Effector CD4-positive, alpha-beta T cell (primary cell): ENCODE results near the gene UBXN4.
"Not testable (repeated sequence)": the region's sequence is repeated elsewhere in the genome, so short reads cannot be mapped to it uniquely, and the experiment has no call there.

Experiments used
- DNase-seq: peaks from one replicate; pipeline ENCODE4 v3.0.0-alpha.2; 2020

Gene UBXN4

GRCh38 chr2:135768863-135769262 is 27.2 kb downstream of the UBXN4 start:
- no peak for DNase-seq

GRCh38 chr2:135773319-135773718 is 31.7 kb downstream of the UBXN4 start:
- no peak for DNase-seq

- DNase-seq, result no peak
Observed at GRCh38 chr2:135773917-135774316, 32.3 kb downstream of the UBXN4 start.

- no peak for DNase-seq
Observed at GRCh38 chr2:135775420-135775819, 33.8 kb downstream of the UBXN4 start.

GRCh38 chr2:135776367-135776766 is 34.7 kb downstream of the UBXN4 start:
- no peak for DNase-seq

GRCh38 chr2:135782231-135782630 is 40.6 kb downstream of the UBXN4 start:
- DNase-seq, result no peak

- no peak for DNase-seq
Observed at GRCh38 chr2:135783439-135783838, 41.8 kb downstream of the UBXN4 start.

- no peak for DNase-seq
Observed at GRCh38 chr2:135785032-135785431, 43.4 kb downstream of the UBXN4 start.

- no peak for DNase-seq
Observed at GRCh38 chr2:135786823-135787222, 45.2 kb downstream of the UBXN4 start.

- DNase-seq, result no peak
Observed at GRCh38 chr2:135790423-135790822, 48.8 kb downstream of the UBXN4 start.

GRCh38 chr2:135791418-135792190 is 49.9 kb downstream of the UBXN4 start:
- DNase-seq, result no peak

- no peak for DNase-seq
Observed at GRCh38 chr2:135792401-135793150, 50.9 kb downstream of the UBXN4 start.

- DNase-seq, result not testable (repeated sequence)
Observed at GRCh38 chr2:135795641-135796040, 54.0 kb downstream of the UBXN4 start.

GRCh38 chr2:135796606-135797005 is 55.0 kb downstream of the UBXN4 start:
- no peak for DNase-seq

- peak; percentile 71 for DNase-seq
Observed at GRCh38 chr2:135797497-135798274, 56.0 kb downstream of the UBXN4 start.

GRCh38 chr2:135798275-135798705 is 56.6 kb downstream of the UBXN4 start:
- DNase-seq, result no peak

- DNase-seq, result no peak
Observed at GRCh38 chr2:135798762-135799161, 57.1 kb downstream of the UBXN4 start.

GRCh38 chr2:135799738-135800137 is 58.1 kb downstream of the UBXN4 start:
- no peak for DNase-seq

- no peak for DNase-seq
Observed at GRCh38 chr2:135800513-135801460, 59.1 kb downstream of the UBXN4 start.

- no peak for DNase-seq
Observed at GRCh38 chr2:135802350-135802749, 60.7 kb downstream of the UBXN4 start.

GRCh38 chr2:135803278-135803677 is 61.6 kb downstream of the UBXN4 start:
- no peak for DNase-seq

GRCh38 chr2:135807874-135808273 is 66.2 kb downstream of the UBXN4 start:
- not testable (repeated sequence) for DNase-seq
